Measurements from ENCODE around the gene BSG.

GRCh38 chr19:558770-559439 is 13.5 kb upstream of the BSG start:
- no peak for TF ChIP-seq POLR2AphosphoS5 (IDR thresholded peaks at IDR 0.05; ENCODE audit: low read depth, low read length)
- TF ChIP-seq SIN3A (IDR thresholded peaks at IDR 0.05; ENCODE audit: borderline replicate concordance, insufficient read depth, low read length), result no peak

Data from PFSK-1 (cell line).